CD14-positive monocyte (primary cell): ENCODE data around the gene LRIG1. TPM values are rescaled to one million over a fixed set of nuclear protein-coding genes. Genes with fewer than 3 reads are reported as not detected.

Experiments
- DNase-seq, 3 donors: peaks; one replicate each; pipeline ENCODE4 v3.0.0-alpha.2; 2011 to 2022
- H2AFZ ChIP-seq: 2 replicates; pipeline ENCODE4 v1.6.0; 2012; ENCODE audit warnings: mild to moderate bottlenecking, low read depth, low read length, inconsistent platforms; ENCODE audit not compliant: insufficient read depth, poor library complexity, severe bottlenecking
- H3K27ac ChIP-seq, 2 donors: 1 replicate in 1 of 2; 2 replicates in 1 of 2; pipeline ENCODE4 v1.5.1; 2012 to 2013; ENCODE audit warnings: low read length in 2 of 2, control low read depth in 1 of 2, inconsistent platforms in 1 of 2, low read depth in 1 of 2, mild to moderate bottlenecking in 1 of 2
- H3K27me3 ChIP-seq, 2 donors: one replicate each; pipeline versions ENCODE4 v1.6.0 to v1.6.1; 2011 to 2013; ENCODE audit warnings: low read length in 2 of 2; ENCODE audit not compliant: control insufficient read depth in 2 of 2, insufficient read depth in 2 of 2
- H3K36me3 ChIP-seq, 2 donors: replicated peaks in 1 of 2; 1 replicate in 1 of 2; 2 replicates in 1 of 2; pipeline versions ENCODE4 v1.5.1 to v1.6.1; 2012 to 2013; ENCODE audit warnings: low read length in 2 of 2, control low read depth in 1 of 2, inconsistent platforms in 1 of 2, mild to moderate bottlenecking in 1 of 2; ENCODE audit not compliant: insufficient read depth in 2 of 2, control insufficient read depth in 1 of 2
- H3K4me1 ChIP-seq, 2 donors: 1 replicate in 1 of 2; 2 replicates in 1 of 2; pipeline versions ENCODE4 v1.5.1 to v1.6.1; 2012 to 2013; ENCODE audit warnings: low read length in 2 of 2, control low read depth in 1 of 2, inconsistent platforms in 1 of 2, mild to moderate bottlenecking in 1 of 2, moderate library complexity in 1 of 2; ENCODE audit not compliant: insufficient read depth in 2 of 2, control insufficient read depth in 1 of 2
- H3K4me2 ChIP-seq: replicated peaks from 2 replicates; pipeline ENCODE3; 2012; ENCODE audit warnings: low read length, moderate library complexity, mild to moderate bottlenecking; ENCODE audit not compliant: poor library complexity, severe bottlenecking; ENCODE audit errors: extremely low read depth
- H3K4me3 ChIP-seq, 3 experiments: fragments of 200-600 bp in 1 of 3; sonication (generic) in 1 of 3; replicated peaks in 1 of 3; 1 replicate in 2 of 3; 2 replicates in 1 of 3; pipeline ENCODE4 v1.5.1; 2011 to 2013; ENCODE audit warnings: low read length in 3 of 3, mild to moderate bottlenecking in 3 of 3, control low read depth in 2 of 3, low read depth in 2 of 3, inconsistent platforms in 1 of 3, moderate library complexity in 1 of 3
- H3K79me2 ChIP-seq: 2 replicates; pipeline ENCODE4 v1.6.0; 2012; ENCODE audit warnings: mild to moderate bottlenecking, control low read depth, inconsistent platforms, low read length, moderate library complexity; ENCODE audit not compliant: insufficient read depth
- H3K9ac ChIP-seq: 2 replicates; pipeline ENCODE4 v1.6.0; 2017; ENCODE audit warnings: low read length, mild to moderate bottlenecking; ENCODE audit not compliant: insufficient read depth, poor library complexity, severe bottlenecking
- H3K9me3 ChIP-seq, 2 donors: replicated peaks in 1 of 2; 1 replicate in 1 of 2; 2 replicates in 1 of 2; pipeline versions ENCODE4 v1.5.1 to v1.6.1; 2012 to 2013; ENCODE audit warnings: low read length in 2 of 2, control low read depth in 1 of 2; ENCODE audit not compliant: control insufficient read depth in 1 of 2, insufficient read depth in 1 of 2
- H4K20me1 ChIP-seq: 2 replicates; pipeline ENCODE4 v1.6.0; 2012; ENCODE audit warnings: mild to moderate bottlenecking, low read length, control low read depth, moderate library complexity; ENCODE audit not compliant: insufficient read depth
- H3K27ac Mint-ChIP-seq, 7 donors: one replicate each; pipeline ENCODE4 v1.8.0; 2020; ENCODE audit warnings: mild to moderate bottlenecking in 7 of 7, mixed read lengths in 7 of 7, moderate library complexity in 6 of 7, inconsistent platforms in 2 of 7
- H3K27me3 Mint-ChIP-seq, 3 donors: one replicate each; pipeline ENCODE4 v1.8.0; 2021 to 2022; ENCODE audit warnings: low read depth in 3 of 3, mild to moderate bottlenecking in 3 of 3, mixed read lengths in 3 of 3, moderate library complexity in 3 of 3, inconsistent platforms in 1 of 3
- H3K36me3 Mint-ChIP-seq, 2 donors: one replicate each; pipeline ENCODE4 v1.8.0; 2020; ENCODE audit warnings: mixed read lengths in 2 of 2, inconsistent platforms in 1 of 2, mild to moderate bottlenecking in 1 of 2
- H3K4me1 Mint-ChIP-seq: one replicate; pipeline ENCODE4 v1.8.0; 2020; ENCODE audit warnings: mild to moderate bottlenecking, mixed read lengths
- H3K4me3 Mint-ChIP-seq, 2 donors: one replicate each; pipeline ENCODE4 v1.8.0; 2020; ENCODE audit warnings: mild to moderate bottlenecking in 2 of 2, mixed read lengths in 2 of 2, moderate library complexity in 1 of 2
- H3K9me3 Mint-ChIP-seq, 7 donors: one replicate each; pipeline ENCODE4 v1.8.0; 2020 to 2022; ENCODE audit warnings: mixed read lengths in 7 of 7, mild to moderate bottlenecking in 6 of 7, moderate library complexity in 6 of 7, inconsistent platforms in 2 of 7
- CTCF ChIP-seq: fragments of 200-600 bp; IDR thresholded peaks from one replicate; pipeline ENCODE4 v1.8.0; 2022; ENCODE audit warnings: antibody characterized with exemption, mild to moderate bottlenecking
- WGBS: methylation state at CpG from one replicate; pipeline ENCODE4 v1.1.5; 2013; ENCODE audit warnings: missing lambda C conversion rate; ENCODE audit not compliant: insufficient coverage; 5-methylcytosine and 5-hydroxymethylcytosine counted together
- intact Hi-C, 2 donors: fragments of 100-400 bp; cut with micrococcal nuclease; formaldehyde crosslinking; loops; one replicate each; pipeline versions ENCODE4 v1.15.0 to v1.15.1; 2023
- polyA plus RNA-seq, 3 donors: library from polyadenylated mRNA; depleted of rRNA in 1 of 3; unstranded in 2 of 3; stranded (reverse) in 1 of 3; fragments of 300-500 nt in 2 of 3; fragments of >200 nt in 1 of 3; fragmentation: Illumina TruSeq in 2 of 3; gene quantifications; 1 replicate in 2 of 3; 2 replicates in 1 of 3; pipeline ENCODE4 v1.2.3, GENCODE V29; 2012 to 2021

The LRIG1 gene
- polyA plus RNA-seq, 3 donors = 0.82 to 1.9 (median 1.0) TPM

- peaks cover 9% of the 10 kb centered on the region for H3K4me1 Mint-ChIP-seq
- no peak overlapping the region for H3K9ac ChIP-seq
- H3K27ac Mint-ChIP-seq = peak overlapping the region in 4 of 7 donors; percentile 55 to 82 (median 68)
- H3K79me2 ChIP-seq = no peaks in the 10 kb centered on the region
- H3K4me1 ChIP-seq = peaks cover 8 to 11% of the 10 kb centered on the region in 2 donors
- H3K9me3 ChIP-seq = no peaks in the 10 kb centered on the region
- H4K20me1 ChIP-seq = no peaks in the 10 kb centered on the region
- H3K4me2 ChIP-seq = no peak overlapping the region
- peaks cover 5 to 11% of the 10 kb centered on the region in 2 donors for H3K36me3 Mint-ChIP-seq
- no peaks in the 10 kb centered on the region for H3K27me3 ChIP-seq
- peak; percentile 55 to 68 (median 56) for DNase-seq
- H3K9me3 Mint-ChIP-seq = peaks cover 0 to 3% (median 0%) of the 10 kb centered on the region in 7 donors
- no peak overlapping the region for H2AFZ ChIP-seq
- H3K4me3 ChIP-seq = no peak overlapping the region
- no peak overlapping the region for H3K4me3 Mint-ChIP-seq
- H3K36me3 ChIP-seq = no peaks in the 10 kb centered on the region
- H3K27me3 Mint-ChIP-seq = peaks cover 0 to 2% (median 0%) of the 10 kb centered on the region in 3 donors
- H3K27ac ChIP-seq = peak overlapping the region in 1 of 2 donors; percentile 63
- WGBS = no CpG with 5 or more reads among the region's 2 CpGs
- intact Hi-C loops = no loop called here
- no peak for TF ChIP-seq CTCF
These were observed 103.1 kb downstream of the LRIG1 start for GRCh38 chr3:66397745-66398144.

GRCh38 chr3:66396888-66397287 is 103.9 kb downstream of the LRIG1 start:
- no peaks in the 10 kb centered on the region for H3K79me2 ChIP-seq

More at GRCh38 chr3:66396888-66397287, 103.9 kb downstream of the LRIG1 start:
- Mint-ChIP-seq H3K36me3 (peaks cover 10 to 16% of the 10 kb centered on the region in 2 donors), H3K27ac (peak overlapping the region in 1 of 7 donors; percentile 8), H3K4me1 (peaks cover 9% of the 10 kb centered on the region), H3K27me3 (peaks cover 0 to under 1% (median 0%) of the 10 kb centered on the region in 3 donors), H3K4me3 (no peak overlapping the region), H3K9me3 (peaks cover 0 to 3% (median 0%) of the 10 kb centered on the region in 7 donors)
- H3K27ac ChIP-seq = no peak overlapping the region
- WGBS = 100% methylated on average over 5 of the region's 9 CpGs
- H4K20me1 ChIP-seq = no peaks in the 10 kb centered on the region
- H3K9ac ChIP-seq = no peak overlapping the region
- no peaks in the 10 kb centered on the region for H3K27me3 ChIP-seq
- H2AFZ ChIP-seq = no peak overlapping the region
- no peaks in the 10 kb centered on the region for H3K36me3 ChIP-seq
- intact Hi-C loops = no loop called here
- no peak for TF ChIP-seq CTCF
- no peak overlapping the region for H3K4me2 ChIP-seq
- no peak overlapping the region for H3K4me3 ChIP-seq
- no peaks in the 10 kb centered on the region for H3K9me3 ChIP-seq
- peaks cover 8 to 11% of the 10 kb centered on the region in 2 donors for H3K4me1 ChIP-seq
- DNase-seq = no peak
